ENCODE results near the gene CCK. TPM values are rescaled to one million over a fixed set of nuclear protein-coding genes. Genes with fewer than 3 reads are reported as not detected.

CCK gene, protein sequence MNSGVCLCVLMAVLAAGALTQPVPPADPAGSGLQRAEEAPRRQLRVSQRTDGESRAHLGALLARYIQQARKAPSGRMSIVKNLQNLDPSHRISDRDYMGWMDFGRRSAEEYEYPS
- 0.48 to 1.9 TPM (median 1.5 TPM) in 5 replicates for total RNA-seq (2022; extraction: Qiagen RNA extraction; ENCODE audit: low read depth)

DNA sequence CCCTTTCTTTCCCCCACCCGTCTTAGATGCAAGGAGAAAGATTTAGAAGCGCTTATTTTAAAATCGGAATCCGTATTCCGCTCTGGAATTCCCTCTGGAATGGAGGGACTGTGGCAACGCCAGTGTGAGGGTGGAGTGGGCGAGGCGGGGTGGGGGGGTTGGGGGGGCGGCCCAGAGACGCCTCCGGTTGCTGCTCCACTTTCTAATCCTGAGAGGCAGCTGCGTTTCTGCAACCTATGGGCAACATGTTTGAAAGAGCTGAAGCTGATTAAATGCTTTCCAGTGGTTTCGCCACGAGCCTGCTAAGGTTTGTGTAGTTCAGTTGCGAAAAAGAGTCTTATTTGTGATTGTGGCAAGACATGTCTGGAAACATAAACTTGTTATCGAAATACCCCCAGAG, at the start of gene CCK:
TSS of gene CCK (minus strand) at position 101 of the 400 bp plus-strand sequence. CDS start 2,555 bp downstream, outside the sequence.

Other genes with a start within 250 kb of the CCK start
- 13.3 to 18.4 TPM (median 15.1 TPM) in 5 replicates for gene TRAK1, start 174.8 kb downstream of the CCK start, total RNA-seq (2022; extraction: Qiagen RNA extraction; ENCODE audit: low read depth)
- gene LYZL4, start 144.4 kb upstream of the CCK start, total RNA-seq (2022; extraction: Qiagen RNA extraction; ENCODE audit: low read depth) = not detected in 5 replicates
- gene VIPR1, start 236.5 kb upstream of the CCK start, total RNA-seq (2022; extraction: Qiagen RNA extraction; ENCODE audit: low read depth) = 0.47 to 1.0 TPM (median 0.68 TPM) in 5 replicates